Measurements from ENCODE around the gene RAB40B.

Gene RAB40B

DNA sequence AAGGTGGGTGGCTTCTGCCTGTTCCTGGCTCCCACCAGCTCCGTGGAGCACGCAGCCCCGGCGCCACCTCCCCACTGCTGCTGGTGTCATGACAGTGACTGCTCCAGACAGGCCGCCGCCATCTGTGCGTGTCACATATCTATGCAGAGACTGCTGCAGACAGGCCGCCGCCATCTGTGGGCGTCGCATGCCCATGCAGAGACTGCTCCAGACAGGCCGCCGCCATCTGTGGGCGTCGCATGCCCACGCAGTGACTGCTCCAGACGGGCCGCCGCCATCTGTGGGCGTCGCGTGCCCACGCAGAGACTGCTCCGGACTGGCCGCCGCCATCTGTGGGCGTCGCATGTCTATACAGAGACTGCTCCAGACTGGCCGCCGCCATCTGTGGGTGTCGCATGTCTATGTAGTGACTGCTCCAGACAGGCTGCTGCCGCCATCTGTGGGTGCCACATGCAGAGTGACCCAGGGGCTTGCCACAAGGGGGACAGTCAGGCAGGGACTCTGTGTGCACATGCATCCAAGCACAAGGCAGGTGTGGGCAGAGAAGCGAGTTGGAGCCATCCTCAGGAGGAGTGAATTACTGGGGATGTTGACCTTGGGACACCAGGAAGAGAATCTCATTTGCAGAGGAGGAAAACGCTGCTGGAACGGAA is 14.7 kb upstream of the RAB40B start:
- DNase-seq = no peak

GRCh38 chr17:82710499-82711232 is 12.2 kb upstream of the RAB40B start:
- DNase-seq = no peak

DNA sequence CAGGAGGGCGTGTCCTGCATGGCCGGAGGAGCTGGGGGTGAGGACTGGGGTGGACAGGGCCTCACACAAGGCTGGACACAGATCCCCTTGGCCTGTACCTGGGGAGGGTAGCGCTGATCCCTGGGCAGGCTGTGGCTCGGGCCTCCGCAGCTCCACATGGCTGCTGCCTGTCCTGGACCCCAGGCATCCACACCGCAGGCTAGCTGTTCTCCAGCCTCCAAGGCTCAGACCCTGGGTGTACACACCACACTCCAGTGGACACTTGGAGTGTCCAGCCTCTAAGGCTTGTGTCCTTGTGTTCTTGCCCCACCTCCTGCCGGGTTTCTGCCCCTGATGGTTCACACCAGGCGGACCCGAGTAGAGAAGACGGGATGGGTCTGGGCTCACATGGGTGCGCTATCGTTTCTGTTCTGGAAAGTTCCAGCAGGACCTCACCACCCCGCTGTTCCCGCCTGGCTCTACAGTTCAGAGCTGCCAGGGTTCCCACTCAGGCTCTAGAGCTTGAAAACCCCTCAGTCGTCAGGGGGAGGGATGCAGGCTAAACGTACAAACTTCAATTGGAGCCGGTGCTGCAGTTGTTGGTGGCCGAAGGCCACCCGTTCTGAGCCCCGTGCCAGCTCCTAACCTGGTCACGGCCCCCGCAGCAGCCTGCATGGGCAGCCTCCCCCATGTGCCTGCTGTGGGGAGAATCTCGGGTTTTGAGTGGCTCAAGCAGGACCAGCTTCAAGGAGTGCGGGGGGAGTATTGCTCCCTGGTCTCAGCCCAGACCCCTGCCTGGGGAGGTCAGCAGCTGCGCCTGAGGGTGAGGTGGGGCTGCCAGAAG is 11.4 kb upstream of the RAB40B start:
- no peak for DNase-seq

- DNase-seq = no peak
These were observed 10.7 kb upstream of the RAB40B start for GRCh38 chr17:82709024-82709675.

- DNase-seq = no peak
These were observed 7.3 kb upstream of the RAB40B start for GRCh38 chr17:82705756-82706155.

- no peak for DNase-seq
These were observed 6.4 kb upstream of the RAB40B start for GRCh38 chr17:82704886-82705285.

DNA sequence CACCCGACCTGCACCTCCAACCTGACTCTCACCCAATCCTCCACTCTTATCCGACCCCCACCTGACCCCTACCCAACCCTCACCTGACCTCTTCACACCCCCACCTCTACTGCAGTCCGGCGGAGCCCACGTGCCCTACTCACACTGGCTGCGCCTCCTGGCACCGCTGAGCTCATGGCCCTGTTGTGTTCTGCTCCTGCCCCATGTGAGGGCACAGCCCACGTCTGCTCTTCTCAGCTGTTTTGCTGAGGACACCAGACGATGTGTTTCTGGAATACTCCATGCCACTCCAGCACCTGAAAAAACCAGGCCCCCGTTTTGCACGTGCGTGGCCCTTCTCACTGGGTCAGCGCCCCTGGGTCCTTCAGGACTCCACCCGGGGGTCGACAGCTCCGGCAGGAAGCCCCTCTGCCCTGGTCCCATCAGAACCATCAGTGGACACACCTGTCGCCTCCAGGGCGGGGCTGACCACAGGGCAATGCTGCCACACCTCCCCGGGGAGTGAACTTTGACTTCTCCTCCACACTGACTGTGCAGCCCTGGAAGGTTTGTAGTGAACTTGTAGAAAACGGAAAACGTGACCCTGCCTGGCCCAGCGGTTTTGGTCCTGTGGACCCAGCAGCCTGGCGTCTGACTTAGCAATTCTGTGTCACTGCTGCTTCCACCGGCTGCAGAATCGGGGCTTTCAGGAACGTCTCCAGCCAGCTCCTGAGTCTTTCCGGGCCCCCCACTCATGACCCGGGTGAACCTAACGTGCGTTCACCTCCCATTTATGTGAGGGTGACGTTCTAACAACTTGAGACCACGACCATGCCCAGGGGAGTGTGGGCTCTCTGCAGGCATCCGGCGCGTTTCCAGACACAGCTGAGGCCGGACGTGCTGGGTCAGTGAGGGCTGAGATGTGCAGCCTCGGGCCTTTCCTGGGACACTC is 5.7 kb upstream of the RAB40B start:
- DNase-seq = no peak

GRCh38 chr17:82703036-82703745 is 4.7 kb upstream of the RAB40B start:
- DNase-seq = no peak

DNA sequence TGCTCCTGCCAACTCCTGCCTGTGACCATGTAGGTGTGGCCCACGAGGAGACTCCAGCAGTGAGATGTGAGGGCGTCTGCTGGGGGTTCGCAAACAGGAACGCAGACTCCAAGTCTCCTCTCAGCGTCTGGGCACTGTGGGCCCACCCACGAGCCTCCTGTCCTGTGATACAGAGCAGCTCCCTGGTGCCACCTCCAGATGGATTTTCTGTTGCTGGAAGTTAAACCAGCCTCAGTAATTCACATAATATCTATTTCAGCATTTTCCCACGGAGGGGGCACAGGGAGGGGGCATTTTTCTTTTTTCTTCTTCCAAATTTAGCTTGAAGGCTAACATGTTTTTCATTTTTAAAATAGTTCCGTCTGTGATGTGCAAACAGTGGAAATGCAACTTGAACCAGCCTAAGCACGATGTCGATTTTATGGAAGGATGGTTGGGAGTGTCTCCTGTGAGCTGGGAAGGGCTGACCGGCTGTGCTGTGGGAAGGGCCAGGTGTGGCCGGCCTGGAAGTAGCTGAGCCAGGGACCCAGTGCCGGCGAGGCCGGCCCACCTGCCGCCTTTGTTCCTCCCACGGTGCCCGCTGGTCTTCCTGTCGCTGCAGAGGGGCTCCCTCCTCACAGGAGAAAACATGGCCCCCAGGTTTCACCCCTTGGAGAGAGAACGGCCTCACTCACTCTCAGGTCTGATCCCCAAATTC is 3.9 kb upstream of the RAB40B start:
- DNase-seq = no peak

DNA sequence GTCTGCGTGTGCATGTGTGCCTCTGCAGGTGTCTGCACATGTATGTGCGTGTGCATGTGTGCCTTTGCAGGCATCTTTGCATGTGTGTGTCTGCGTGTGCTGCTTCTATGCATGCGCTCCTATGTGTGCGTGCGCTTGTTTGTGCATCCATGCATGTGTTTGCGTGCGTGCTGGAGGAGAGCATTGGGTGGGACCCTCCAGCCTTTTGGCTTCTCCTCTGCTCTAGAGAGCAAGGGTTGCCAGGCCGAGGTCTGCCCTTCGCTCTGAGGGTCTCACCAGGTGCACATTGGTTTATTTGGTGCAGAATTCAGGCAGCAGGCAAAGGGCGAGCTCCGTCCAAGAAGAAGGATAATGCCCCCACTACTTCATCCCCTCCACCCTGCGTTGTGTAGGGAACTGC is 1.1 kb upstream of the RAB40B start:
- DNase-seq = no peak

GRCh38 chr17:82698974-82699442 is 510 bp upstream of the RAB40B start:
- no peak for DNase-seq

GRCh38 chr17:82697808-82698064 is 762 bp downstream of the RAB40B start:
- no peak for DNase-seq

DNA sequence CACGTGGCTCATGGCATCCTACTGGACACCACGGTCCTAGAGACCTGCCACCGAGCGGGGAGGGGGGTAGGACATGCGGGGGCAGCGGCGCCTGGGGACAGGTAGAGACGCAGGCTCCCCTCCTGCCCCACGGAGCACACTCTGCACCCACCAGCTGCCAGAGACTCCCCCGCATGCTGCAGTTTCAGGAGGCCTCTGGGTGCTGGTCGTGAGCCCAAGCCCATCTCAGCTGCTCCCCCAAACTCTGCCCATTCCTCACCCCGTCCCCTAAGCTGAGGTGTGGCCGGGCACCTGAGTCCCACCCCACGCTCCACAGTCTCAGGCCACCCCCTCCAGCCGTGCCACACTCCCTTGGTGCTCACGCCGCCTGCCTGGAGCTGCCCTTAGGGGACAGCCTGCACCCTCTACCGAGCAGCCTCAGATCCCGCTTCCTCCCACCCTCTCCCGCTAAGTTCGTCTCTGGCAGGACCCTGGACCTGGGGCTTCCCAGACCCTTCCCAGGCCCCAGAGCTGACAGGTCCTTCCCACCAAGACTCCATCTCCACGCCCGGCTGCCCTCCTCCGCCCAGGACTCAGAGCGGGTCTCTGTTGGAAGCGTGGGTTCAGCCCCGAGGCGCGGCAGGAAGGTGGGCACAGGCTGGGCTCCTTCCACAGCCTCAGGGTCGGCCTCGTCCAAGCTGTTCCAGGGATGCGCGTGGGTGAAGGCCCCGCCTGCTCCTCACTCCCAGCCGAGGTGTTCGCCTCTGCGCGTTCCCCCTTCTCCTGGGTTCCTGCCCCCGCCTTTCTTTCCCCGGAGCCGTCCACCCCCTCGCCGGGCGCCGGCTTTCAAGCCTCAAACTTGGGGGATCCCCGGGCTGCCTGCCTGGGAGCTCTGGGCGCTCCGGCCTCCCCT is 1.3 kb downstream of the RAB40B start:
- no peak for DNase-seq

DNA sequence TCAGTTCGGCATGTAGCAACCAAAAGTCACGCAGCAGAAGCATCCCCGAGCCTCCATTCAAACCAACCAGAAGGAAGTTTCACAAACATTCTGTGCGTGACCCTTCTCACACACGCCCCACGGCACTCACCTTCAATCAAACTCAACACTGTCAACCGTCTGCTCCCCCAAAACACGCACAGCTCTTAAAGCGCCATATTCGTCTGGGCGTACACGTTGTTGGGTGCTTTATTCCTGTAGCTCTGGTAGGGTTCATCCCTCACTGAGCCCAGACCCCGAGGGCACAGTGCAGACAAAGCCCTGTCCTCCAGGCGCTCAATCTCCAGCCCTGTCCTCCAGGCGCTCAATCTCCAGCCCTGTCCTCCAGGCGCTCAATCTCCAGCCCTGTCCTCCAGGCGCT is 2.2 kb downstream of the RAB40B start:
- no peak for DNase-seq

DNA sequence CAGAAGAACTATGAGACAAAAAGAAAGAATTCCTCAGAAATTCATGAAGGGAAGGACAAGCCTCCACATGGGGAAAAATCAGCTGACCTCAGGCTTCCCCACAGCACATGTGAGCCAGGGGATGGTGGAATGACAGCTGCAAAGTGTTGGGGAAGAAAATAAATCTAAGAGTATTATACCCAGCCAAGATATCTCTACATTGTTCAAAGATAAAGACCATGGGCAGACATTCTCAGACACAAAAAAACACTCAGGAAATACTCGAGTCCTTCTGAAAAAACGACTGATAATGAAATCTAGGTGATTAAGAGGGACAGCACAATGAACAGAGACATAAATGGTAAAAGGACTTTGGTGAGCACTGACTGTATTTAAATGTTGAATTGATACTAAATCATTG is 3.9 kb downstream of the RAB40B start:
- DNase-seq = no peak

DNA sequence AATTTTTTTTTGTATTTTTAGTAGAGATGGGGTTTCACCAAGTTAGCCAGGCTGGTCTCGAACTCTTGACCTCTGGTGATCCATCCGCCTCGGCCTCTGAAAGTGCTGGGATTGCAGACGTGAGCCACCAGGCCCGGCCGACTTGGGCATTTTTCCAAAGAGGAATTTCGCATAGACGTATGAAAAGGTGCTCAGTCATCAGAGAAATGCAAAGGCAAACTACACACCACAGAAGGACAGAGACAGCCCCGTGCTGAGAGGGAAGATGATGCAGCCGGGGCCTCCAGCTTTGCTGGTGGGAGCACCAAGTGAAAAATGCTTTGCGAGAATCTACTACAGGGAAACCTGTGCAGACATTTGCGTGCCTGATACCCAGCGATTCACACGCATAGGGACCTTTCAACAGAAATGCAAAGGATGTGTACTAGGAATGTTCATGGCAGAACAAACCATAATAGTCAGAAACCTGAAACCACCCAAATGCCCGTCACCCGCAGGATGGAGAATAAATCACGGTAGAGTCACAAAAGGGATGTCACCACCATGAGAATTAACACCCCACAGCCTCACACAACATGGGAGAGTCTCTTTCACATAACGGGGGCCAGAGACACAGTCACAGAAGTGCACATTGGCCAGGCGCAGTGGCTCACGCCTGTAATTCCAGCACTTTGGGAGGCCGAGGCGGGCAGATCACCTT is 5.2 kb downstream of the RAB40B start:
- DNase-seq = no peak

DNA sequence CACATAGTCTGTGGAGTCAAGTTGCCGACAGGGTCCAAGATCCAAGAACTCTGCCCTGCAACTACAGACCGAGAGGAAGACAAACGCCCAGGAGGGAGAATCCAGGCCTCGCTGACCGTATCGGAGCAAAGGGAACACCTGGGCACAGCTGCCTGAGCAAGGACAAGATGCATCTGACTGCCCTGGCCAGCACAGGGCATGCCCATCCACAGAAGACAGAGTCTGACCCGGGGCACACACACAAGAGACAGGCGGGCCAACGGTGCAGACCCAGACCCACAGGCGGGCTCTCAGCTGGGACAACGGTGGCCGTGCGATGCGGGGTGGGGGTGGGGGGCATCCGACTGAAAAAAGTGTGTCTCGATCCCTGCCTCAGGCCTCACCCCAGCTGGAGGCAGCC is 6.2 kb downstream of the RAB40B start:
- no peak for DNase-seq

GRCh38 chr17:82691714-82692113 is 6.8 kb downstream of the RAB40B start:
- no peak for DNase-seq

DNA sequence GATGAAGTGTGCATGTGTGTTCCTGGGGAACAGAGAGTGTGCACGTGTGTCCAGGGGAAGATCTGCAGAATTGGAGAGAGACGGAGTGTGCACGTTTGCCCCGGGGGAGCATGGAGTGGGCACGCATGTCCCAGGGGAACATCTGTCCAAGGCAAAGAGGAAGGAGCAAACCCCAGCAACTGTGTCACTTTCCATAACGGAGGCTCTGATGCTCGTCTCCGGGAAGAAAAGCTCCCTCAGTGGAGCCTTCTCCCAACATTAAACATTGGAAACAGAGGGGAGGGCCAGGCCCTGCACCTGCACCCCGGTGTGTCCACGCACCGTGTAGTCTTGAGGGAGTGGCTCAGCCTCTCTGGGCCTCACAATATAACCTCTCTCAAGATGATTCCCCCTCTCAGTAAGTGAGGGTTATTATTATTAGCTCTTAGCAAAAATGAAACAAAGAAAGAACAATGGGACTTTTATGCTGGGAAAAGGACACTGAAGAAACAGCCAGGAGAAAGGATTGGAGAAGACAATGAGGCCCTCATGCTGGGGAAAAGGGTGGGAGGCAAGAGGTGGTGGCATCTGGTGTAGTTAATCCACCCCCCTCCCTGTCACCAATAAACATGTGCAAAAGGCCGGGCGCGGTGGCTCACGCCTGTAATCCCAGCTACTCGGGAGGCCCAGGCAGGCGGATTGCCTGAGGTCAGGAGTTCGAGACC is 7.6 kb downstream of the RAB40B start:
- no peak for DNase-seq

Measured in NCI-H1105 treated with DMSO at 0.1 percent for 48 hours (cell line).